Stimulated activated CD4-positive, alpha-beta T cell treated with anti-CD3 and anti-CD28 coated beads, Interleukin-15, amount 100 ng/mL, for 1 hour (primary cell): ENCODE data around the gene ZNF483.
"Not testable (repeated sequence)": the region's sequence is repeated elsewhere in the genome, so short reads cannot be mapped to it uniquely, and the experiment has no call there.

ENCODE experiments used
- DNase-seq, 2 donors: peaks; one replicate each; pipeline ENCODE4 v3.0.0-alpha.2; 2020; ENCODE audit warnings: low read depth in 1 of 2, low spot score in 1 of 2

ZNF483 gene

GRCh38 chr9:111525056-111525977 lies at the start of gene ZNF483:
Gene ZNF483, plus strand, starts transcription at chr9:111525179. Its CDS starts 2,217 bp downstream, at chr9:111527396.
- DNase-seq, result peak; percentile 40 to 58

DNA sequence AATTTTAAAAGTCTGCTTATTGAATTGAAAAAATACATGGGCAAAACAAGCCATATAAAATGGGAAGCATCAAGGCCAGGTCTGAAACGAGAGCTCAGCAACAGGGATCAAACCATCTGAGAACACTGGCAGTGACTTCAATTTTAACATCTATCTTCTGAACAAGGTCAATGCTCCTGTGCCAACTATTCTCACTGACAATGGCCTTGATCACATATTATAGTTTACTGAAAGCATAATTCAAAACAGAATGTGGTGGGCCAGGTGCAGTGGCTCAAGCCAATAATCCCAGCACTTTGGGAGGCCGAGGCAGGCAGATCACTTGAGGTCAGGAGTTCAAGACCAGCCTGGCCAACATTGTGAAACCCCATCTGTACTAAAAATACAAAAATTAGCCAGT lies 49.8 kb upstream of the ZNF483 start:
- DNase-seq, result no peak

- no peak for DNase-seq
Observed at GRCh38 chr9:111477677-111478076, 47.3 kb upstream of the ZNF483 start.

DNA sequence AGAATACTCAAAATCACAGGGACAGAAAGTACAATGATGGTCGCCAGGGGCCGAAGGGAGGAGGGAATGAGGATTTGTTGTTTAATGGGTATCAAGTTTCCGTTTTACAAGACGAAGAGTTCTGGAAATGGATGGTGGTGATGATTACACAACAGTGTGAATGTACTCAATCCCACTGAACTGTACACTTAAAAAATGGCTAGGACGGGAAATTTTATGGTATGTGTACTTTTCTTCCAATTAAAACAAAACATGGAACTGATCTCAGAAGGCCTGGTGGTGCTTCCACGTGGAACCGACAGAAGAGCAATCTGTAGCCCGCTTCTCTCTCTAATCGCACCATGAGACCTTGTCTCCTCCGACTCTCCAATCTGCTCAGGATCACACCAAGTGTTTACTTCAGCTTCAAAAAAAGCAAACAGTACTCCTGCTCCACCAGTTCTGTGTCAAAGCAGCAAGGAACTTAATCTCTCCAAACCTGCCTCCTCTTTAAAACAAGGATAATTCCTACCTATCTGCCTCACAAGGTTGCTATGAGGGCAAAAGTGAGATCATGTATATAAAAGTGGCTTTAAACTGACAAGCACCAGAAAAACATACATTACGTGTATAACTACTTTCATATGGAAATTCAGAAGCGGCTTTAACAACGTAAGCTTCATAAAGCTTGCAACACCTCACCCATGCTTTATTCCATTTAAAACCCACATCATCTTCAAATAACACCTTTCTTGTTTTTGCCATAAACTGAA lies 42.9 kb upstream of the ZNF483 start:
- no peak for DNase-seq

GRCh38 chr9:111482694-111483438 lies 42.1 kb upstream of the ZNF483 start:
- peak; percentile 28 to 47 for DNase-seq

GRCh38 chr9:111483439-111483857 lies 41.5 kb upstream of the ZNF483 start:
- peak in 1 of 2 donors; percentile 33 for DNase-seq

DNA sequence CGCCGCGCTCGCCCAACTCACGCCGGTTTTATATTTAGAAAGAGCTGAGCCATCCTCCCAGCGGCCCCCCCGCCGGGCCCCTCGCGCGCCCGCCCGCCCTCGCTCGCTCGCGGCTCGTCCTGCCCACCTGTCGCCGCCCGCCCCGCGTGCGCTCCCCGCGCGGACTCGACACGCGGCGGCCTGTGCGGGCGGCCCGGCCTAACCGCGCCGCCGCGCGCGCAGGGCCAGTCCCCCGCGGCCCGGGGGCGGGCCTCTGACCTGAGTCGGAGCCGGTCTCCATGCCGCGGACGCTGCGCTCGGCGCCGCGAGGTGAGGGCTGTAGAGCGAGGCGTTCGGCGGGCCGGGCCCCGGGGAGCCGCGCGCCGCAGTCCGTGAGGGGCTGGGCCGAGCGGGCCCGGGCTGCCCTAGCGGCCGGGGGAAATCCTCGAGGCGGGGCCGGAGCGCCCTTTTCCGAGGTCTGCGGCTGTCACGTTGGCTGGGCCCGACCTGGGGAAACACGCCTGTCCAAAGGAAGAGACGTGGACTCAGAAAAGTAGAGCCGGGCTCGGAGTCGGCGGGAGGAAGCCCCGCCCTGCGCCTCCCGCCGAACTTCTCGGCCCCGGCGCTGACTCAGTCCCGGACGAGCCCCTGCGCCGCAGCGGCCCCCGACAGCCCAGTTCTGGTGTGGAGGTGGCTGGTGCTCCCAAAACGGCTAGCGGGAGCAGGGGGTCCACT lies 41.0 kb upstream of the ZNF483 start, which contains the start of gene ECPAS:
ECPAS (minus strand) TSS at position 526 of the 714 bp plus-strand sequence. CDS start 11,465 bp downstream, outside the sequence.
- peak; percentile 29 to 59 for DNase-seq

DNA sequence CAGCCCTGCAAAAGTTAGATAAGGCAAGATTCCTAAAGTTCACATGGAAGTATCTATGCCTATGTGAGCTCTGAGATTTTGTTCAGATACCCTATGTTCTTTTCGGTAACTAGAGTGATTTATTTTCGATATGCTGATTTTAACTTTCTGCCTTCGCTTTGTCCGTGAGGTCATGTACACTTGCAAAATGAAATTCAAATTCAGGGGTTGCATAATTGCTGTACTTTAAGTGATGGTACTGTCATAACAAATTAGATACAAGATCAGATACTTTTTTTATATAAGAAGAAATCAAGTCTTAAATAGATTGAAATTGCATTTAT lies 40.4 kb upstream of the ZNF483 start:
- no peak for DNase-seq

DNA sequence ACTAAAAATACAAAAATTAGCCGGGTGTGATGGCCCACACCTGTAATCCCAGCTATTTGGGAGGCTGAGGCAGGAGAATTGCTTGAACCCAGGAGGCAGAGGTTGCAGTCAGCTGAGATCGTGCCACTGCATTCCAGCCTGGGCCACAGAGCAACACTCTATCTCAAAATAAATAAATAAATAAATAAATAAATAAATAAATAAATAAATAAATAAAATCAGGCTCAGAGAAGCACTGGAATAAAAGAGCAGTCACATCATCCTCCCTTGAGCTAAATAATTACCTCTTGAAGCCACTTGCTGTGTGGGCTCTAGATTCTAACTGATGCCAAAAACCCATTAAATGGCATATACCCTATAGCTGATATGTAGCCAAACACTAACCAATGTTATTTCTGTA lies 27.8 kb upstream of the ZNF483 start:
- not testable (repeated sequence) for DNase-seq

GRCh38 chr9:111501005-111501562 lies 23.9 kb upstream of the ZNF483 start:
- DNase-seq, result no peak

DNA sequence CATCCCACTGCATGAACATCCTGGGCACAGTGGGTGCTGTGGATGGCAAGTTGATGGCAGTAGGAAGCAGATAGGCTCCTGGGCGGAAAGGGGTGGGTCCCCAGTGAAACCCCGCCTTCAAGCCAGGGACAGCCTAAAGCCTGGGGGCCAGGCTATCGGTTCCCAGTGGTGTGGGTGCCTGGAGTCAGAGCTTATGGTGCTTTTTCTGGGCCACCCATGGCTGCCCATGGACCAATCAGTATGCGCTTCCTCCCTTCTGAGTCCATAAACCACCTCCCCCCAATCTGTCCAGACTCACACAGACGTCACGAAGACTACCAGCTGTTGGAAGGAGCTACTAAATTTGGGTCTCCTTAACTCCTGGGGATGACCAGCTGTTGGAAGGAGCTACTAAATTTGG lies 23.3 kb upstream of the ZNF483 start:
- no peak for DNase-seq

DNA sequence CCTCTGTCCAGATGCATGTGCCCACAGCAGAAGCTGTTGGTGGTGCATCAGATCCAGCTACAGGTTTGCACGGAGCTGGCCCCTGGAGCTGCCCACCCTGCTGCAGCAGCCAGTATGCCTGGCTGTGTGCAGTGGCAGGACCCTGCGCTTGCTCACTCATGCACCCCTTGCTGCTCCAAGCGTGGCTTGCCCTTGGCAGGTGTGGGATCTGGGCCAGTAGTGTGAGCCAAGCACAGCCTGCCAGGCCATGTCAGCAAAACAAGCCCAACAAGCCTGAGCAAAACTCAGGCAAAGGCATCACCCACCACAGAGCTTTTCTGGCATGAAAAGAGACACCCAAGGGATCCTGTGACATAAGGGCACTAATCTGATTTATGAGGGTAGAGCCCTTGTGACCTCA lies 22.5 kb upstream of the ZNF483 start:
- no peak for DNase-seq

DNA sequence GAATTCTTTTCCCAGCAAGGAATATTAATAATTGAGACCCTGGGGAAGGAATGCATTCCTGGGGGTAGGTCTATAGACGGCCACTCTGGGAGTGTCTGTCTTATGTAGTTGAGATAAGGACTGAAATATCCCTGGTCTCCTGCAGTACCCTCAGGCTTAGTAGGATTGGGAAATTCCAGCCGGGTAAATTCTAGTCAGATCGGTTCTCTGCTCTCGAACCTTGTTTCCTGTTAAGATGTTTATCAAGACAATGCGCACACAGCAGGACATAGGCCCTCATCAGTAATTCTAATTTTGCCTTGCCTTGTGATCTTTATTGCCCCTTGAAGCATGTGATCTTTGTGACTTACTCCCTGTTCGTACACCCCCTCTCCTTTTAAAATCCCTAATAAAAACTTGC lies 13.4 kb upstream of the ZNF483 start:
- DNase-seq, result not testable (repeated sequence)

GRCh38 chr9:111514967-111515366 lies 10.0 kb upstream of the ZNF483 start:
- no peak for DNase-seq

DNA sequence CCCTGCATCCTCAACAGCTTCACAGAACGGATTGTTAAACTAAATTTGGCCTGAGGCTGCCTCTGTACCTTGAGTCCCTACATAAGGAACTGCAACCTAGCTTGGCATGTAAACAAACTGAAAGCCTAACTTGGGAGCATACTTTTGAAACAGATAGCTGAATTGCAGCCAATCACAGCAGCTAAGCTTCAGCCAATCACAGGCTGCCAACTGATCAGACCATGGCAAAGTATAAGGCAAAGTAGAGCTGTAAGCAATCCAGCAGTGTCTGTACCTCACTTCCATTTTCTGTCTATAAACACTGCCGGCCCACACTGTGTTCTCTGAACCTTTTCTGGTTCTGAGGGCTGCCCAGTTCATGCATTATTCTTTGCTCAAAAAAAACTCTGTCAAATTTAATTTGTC lies 8.9 kb upstream of the ZNF483 start:
- no peak for DNase-seq

DNA sequence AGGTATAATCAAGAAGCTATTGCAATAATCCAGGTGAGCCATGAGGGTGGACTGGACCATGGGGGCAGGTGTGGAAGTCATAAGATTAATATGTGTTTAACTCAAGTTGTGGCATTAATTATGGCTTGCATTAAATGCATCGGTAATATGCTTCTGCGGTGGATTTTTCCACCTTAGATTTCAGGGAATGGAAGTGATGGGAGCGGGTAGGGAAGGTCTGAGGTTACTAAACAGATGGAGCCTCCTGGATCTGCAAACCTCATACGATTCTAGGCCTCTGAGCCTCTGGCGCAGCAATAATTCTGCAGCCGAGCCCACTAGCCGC lies 286 bp upstream of the ZNF483 start:
- no peak for DNase-seq

DNA sequence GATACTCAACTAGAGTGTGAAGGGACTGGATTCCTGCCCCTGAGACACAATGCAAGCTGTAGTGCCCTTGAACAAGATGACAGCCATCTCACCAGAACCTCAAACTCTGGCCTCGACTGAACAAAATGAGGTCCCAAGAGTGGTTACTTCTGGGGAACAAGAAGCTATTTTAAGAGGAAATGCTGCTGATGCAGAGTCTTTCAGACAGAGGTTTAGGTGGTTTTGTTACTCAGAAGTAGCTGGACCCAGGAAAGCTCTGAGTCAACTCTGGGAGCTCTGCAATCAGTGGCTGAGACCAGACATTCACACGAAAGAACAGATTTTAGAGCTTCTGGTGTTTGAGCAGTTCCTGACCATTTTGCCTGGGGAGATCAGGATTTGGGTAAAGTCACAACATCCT lies 2.4 kb downstream of the ZNF483 start:
- no peak for DNase-seq

GRCh38 chr9:111529787-111530186 lies 4.8 kb downstream of the ZNF483 start:
- no peak for DNase-seq

DNA sequence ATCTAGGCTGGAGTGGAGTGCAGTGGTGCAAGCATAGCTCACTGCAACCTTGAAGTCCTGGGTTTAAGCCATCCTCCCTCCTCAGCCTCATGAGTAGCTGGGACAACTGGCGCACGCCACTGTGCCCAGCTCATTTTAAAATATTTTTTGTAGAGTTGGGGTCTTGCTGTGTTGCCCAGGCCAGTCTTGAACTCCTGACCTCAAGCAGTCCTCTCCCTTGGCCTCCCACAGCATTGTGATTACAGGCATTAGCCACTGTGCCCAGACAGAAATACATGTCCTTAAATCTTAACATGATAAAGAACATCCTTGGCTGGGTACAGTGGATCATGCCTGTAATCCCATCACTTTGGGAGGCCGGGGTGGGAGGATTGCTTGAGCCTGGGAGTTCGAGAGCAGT lies 6.7 kb downstream of the ZNF483 start:
- no peak for DNase-seq

- DNase-seq, result no peak
Observed at GRCh38 chr9:111533099-111533790, 8.3 kb downstream of the ZNF483 start.
